ENCODE results near the gene FSTL5.
"Not testable (repeated sequence)": the region's sequence is repeated elsewhere in the genome, so short reads cannot be mapped to it uniquely, and the experiment has no call there.

FSTL5 gene

DNA sequence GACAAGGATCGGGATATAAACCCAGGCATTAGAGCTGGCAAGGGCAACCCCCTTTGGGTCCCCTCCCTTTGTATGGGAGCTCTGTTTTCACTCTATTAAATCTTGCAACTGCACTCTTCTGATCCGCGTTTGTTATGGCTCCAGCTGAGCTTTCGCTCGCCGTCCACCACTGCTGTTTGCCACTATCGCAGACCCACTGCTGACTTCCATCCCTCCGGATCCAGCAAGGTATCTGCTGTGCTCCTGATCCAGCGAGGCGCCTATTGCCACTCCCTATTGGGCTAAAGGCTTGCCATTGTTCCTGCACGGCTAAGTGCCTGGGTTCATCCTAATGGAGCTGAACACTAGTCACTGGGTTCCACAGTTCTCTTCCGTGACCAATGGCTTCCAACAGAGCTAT, 59.9 kb downstream of the FSTL5 start:
- not testable (repeated sequence) for DNase-seq (ENCODE audit: low read depth in 2 of 2)

GRCh38 chr4:162102713-162103112, 61.1 kb downstream of the FSTL5 start:
- no peak for DNase-seq (ENCODE audit: low read depth in 2 of 2)

- no peak for DNase-seq (ENCODE audit: low read depth in 2 of 2)
Observed at GRCh38 chr4:162101337-162101736, 62.5 kb downstream of the FSTL5 start.

DNA sequence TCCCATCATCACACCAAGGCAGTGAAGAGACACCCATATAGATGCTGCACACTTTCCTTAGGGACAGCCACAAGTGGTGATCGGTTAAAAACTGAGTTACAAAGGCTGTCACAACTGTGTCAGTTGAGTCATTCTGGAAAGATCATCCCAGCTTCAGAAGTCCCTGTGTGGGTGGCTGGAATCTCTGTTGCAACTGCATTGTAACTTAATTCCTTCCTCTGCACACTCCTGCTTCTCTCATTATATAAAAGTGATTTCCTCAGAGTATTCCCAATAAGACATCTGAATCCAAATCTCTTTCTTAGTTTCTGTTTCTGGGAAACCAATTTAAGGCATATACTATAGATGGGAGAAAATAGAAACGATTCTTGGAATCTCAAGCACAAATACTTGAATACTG, 88.1 kb downstream of the FSTL5 start:
- DNase-seq (ENCODE audit: low read depth in 2 of 2) = no peak

DNA sequence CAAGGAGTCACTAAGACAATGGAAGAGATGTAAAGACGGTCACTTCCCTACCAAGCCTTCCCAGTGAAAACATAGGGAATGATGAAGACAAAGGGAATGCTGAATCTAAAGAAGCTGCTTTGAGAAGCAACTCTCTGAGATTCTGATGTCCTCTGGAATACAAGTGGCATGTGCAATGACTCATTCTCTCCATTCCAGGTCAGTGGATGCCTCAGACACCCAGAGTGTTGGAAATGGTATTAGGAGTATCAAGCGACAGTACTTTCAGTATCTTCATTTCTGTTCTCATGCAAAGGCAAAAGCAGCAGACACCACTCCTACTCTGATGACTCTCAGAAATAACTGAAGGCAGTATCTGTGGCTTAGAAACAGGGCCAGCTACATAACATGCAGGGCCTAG, 102.6 kb downstream of the FSTL5 start:
- no peak for DNase-seq (ENCODE audit: low read depth in 2 of 2)

- DNase-seq (ENCODE audit: low read depth in 2 of 2) = no peak
Observed at GRCh38 chr4:162059656-162060055, 104.1 kb downstream of the FSTL5 start.

DNA sequence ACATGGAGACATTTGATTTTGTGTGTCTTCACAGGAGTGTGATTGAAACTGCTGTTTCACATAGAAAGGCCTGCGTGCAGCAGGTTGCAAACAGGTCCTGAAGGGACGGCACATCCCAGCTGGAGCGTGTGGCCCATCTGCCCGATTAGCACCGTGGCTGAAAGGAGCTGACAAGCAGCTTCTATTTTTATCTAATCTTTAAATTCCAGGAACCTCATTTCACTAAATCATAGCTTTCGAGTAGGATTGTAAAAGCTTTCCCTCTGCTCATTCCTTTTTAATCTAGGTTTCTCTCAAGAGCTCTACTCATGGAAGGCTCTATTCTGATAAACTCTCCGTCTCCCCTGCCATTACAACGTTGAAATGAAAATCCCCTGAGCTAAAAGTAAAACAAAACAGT, 106.8 kb downstream of the FSTL5 start:
- DNase-seq (ENCODE audit: low read depth in 2 of 2) = no peak

DNA sequence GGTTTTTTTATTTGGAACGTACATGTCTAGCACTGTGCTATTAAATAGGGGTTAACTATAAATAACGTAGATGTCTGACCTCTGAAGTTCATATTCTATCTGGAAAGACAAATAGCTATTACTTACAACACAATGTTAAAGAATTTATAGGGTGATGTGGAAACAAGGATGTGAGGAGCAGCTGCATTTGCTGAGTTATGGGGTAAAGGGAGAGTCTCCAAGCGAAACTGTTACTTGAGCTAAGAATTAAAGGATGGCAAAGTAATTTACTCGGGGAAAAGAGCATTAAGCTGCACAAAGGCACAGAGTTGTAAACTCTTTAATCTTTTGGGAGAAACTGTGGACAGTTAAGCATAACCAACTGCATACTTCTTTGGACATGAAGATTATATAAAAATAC, 117.7 kb downstream of the FSTL5 start:
- DNase-seq (ENCODE audit: low read depth in 2 of 2) = no peak

- no peak for DNase-seq (ENCODE audit: low read depth in 2 of 2)
Observed at GRCh38 chr4:162038112-162038511, 125.7 kb downstream of the FSTL5 start.

DNA sequence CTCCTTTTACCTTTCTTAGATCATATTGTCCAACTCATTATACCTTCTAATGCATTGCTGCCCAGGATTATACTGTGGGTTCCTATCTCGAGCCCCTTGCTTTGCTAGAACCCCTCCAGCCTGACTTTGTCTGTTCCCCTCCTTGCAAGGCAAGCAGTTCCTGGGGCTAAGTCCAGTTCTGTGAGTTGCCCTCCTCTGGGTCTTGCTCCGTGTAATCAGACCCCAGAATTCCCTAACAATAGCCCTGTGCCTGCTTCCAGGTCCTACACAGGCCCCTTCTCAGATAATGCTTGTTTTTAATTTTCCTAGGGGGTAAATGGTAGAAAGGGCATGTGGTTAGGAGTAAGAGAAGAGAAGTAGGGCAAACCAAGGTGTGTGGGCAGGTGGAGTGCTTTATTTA, 145.9 kb downstream of the FSTL5 start:
- no peak for DNase-seq (ENCODE audit: low read depth in 2 of 2)

- DNase-seq (ENCODE audit: low read depth in 2 of 2) = no peak
Observed at GRCh38 chr4:162016991-162017390, 146.8 kb downstream of the FSTL5 start.

- no peak for DNase-seq (ENCODE audit: low read depth in 2 of 2)
Observed at GRCh38 chr4:162016219-162016618, 147.6 kb downstream of the FSTL5 start.

GRCh38 chr4:162015090-162015489, 148.7 kb downstream of the FSTL5 start:
- no peak for DNase-seq (ENCODE audit: low read depth in 2 of 2)

GRCh38 chr4:162011089-162011488, 152.7 kb downstream of the FSTL5 start:
- DNase-seq (ENCODE audit: low read depth in 2 of 2) = no peak

GRCh38 chr4:162010362-162010761, 153.4 kb downstream of the FSTL5 start:
- no peak for DNase-seq (ENCODE audit: low read depth in 2 of 2)

DNA sequence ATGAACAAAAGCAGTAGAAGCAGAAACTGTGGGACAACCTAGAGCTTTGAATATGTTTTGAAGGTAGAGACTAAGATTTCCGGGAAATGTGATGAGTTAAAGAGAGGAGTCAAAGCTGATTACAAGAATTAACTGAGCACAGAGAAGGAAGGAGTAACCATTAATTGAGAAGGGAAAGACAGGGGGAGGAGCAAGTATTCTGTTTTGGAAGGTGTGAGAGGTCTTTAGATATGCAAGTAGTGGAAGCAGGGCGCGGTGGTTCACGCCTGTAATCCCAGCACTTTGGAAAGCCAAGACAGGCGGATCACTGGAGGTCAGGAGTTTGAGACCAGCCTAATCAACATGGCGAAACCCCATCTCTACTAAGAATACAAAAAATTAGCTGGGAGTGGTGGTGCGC, 171.5 kb downstream of the FSTL5 start:
- DNase-seq (ENCODE audit: low read depth in 2 of 2) = no peak

DNA sequence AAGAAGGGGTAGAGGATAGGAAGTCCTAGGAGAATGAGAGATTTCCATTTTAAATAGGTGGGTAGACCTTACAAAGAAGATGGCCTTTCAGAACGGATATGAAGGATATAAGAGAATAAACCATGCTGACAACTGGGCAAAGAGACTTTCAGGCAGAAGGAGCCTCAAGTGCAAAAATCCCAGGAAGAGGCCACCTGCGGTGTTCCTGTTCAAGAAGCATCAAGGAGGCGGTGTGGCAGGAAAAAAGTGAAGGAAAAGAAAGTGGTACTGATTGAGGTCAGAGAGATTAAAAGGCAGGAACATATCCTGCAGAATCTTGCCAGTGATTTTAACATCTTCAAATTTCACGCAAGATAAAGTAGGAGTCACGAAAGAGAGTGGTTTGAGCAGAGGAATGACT, 172.0 kb downstream of the FSTL5 start:
- no peak for DNase-seq (ENCODE audit: low read depth in 2 of 2)

GRCh38 chr4:161990721-161991120, 173.1 kb downstream of the FSTL5 start:
- DNase-seq (ENCODE audit: low read depth in 2 of 2) = no peak

- DNase-seq (ENCODE audit: low read depth in 2 of 2) = no peak
Observed at GRCh38 chr4:161988946-161989345, 174.9 kb downstream of the FSTL5 start.

- no peak for DNase-seq (ENCODE audit: low read depth in 2 of 2)
Observed at GRCh38 chr4:161987611-161988010, 176.2 kb downstream of the FSTL5 start.

- no peak for DNase-seq (ENCODE audit: low read depth in 2 of 2)
Observed at GRCh38 chr4:161952382-161952781, 211.4 kb downstream of the FSTL5 start.

- DNase-seq (ENCODE audit: low read depth in 2 of 2) = no peak
Observed at GRCh38 chr4:161949946-161950725, 213.7 kb downstream of the FSTL5 start.

- no peak for DNase-seq (ENCODE audit: low read depth in 2 of 2)
Observed at GRCh38 chr4:161948026-161948770, 215.6 kb downstream of the FSTL5 start.

All from activated CD8-positive, alpha-beta memory T cell treated with anti-CD3 and anti-CD28 coated beads for 4 hours (primary cell).